Peyer's patch (tissue), 4 donors: ENCODE results near the gene ZBTB20.

Experiments
- POLR2A ChIP-seq, 2 donors: fragments of 450-650 bp; IDR thresholded peaks; one replicate each; pipeline ENCODE4 v1.5.1; 2017; ENCODE audit warnings: antibody characterized with exemption in 2 of 2, mild to moderate bottlenecking in 2 of 2, moderate library complexity in 2 of 2
- TF ChIP-seq, protein P1 (sequence below), 6 experiments: fragments of 450-650 bp in 4 of 6; fragments of 200-600 bp in 2 of 6; sonication (generic) in 1 of 6; IDR thresholded peaks; one replicate each; pipeline ENCODE4 v1.5.1; 2017 to 2019; ENCODE audit warnings: antibody characterized with exemption in 6 of 6, mild to moderate bottlenecking in 3 of 6, moderate library complexity in 1 of 6

- TF ChIP-seq POLR2A (IDR thresholded peaks at IDR 0.05) = no peak
- TF ChIP-seq, protein P1, sequence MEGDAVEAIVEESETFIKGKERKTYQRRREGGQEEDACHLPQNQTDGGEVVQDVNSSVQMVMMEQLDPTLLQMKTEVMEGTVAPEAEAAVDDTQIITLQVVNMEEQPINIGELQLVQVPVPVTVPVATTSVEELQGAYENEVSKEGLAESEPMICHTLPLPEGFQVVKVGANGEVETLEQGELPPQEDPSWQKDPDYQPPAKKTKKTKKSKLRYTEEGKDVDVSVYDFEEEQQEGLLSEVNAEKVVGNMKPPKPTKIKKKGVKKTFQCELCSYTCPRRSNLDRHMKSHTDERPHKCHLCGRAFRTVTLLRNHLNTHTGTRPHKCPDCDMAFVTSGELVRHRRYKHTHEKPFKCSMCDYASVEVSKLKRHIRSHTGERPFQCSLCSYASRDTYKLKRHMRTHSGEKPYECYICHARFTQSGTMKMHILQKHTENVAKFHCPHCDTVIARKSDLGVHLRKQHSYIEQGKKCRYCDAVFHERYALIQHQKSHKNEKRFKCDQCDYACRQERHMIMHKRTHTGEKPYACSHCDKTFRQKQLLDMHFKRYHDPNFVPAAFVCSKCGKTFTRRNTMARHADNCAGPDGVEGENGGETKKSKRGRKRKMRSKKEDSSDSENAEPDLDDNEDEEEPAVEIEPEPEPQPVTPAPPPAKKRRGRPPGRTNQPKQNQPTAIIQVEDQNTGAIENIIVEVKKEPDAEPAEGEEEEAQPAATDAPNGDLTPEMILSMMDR (IDR thresholded peaks at IDR 0.05) = no peak
Measured at GRCh38 chr3:114902691-114903101, 244.4 kb downstream of the ZBTB20 start.
